ENCODE results near the gene KRTAP10-8. TPM values are rescaled to one million over a fixed set of nuclear protein-coding genes. Genes with fewer than 3 reads are reported as not detected.
A peak's percentile ranks its signal among the peaks of the same experiment; 100 is the strongest.
"Not testable (repeated sequence)": the region's sequence is repeated elsewhere in the genome, so short reads cannot be mapped to it uniquely, and the experiment has no call there.

KRTAP10-8 gene
- total and polyA plus RNA-seq, 5 donors from 2014 or later, result not detected

GRCh38 chr21:44627181-44627822 is 15.4 kb downstream of the KRTAP10-8 start:
- not testable (repeated sequence) for H3K4me3 ChIP-seq (ENCODE audit: low read depth, low read length); H3K27me3 ChIP-seq (ENCODE audit: control insufficient read depth, insufficient read depth, low read length); H3K36me3 ChIP-seq (ENCODE audit: control insufficient read depth, insufficient read depth, low read length); DNase-seq; H3K27me3 Mint-ChIP-seq; H3K4me3 Mint-ChIP-seq; H3K27ac ChIP-seq (ENCODE audit: insufficient read depth, low read length, poor library complexity, severe bottlenecking); ATAC-seq (ENCODE audit: low read depth in 2 of 2)
- Mint-ChIP-seq H3K27ac (peak overlapping the region in 2 of 3 donors; percentile 66 to 75), H3K36me3 (peaks cover 14% of the 10 kb centered on the region), H3K9me3 (peaks cover 1 to 46% (median 34%) of the 10 kb centered on the region in 7 donors), H3K4me1 (peaks cover 5 to 29% (median 12%) of the 10 kb centered on the region in 4 donors)
- H3K4me1 ChIP-seq (ENCODE audit: control insufficient read depth, insufficient read depth, low read length, poor library complexity, severe bottlenecking), result peaks cover 17% of the 10 kb centered on the region
- peaks cover 33 to 49% of the 10 kb centered on the region in 2 experiments for H3K9me3 ChIP-seq (ENCODE audit: control insufficient read depth in 2 of 2, low read length in 2 of 2)

- H3K36me3 ChIP-seq (ENCODE audit: control insufficient read depth, insufficient read depth, low read length); H3K27ac ChIP-seq (ENCODE audit: insufficient read depth, low read length, poor library complexity, severe bottlenecking); H3K36me3 Mint-ChIP-seq; DNase-seq; H3K27me3 Mint-ChIP-seq; H3K4me3 ChIP-seq (ENCODE audit: low read depth, low read length); H3K4me3 Mint-ChIP-seq; H3K27me3 ChIP-seq (ENCODE audit: control insufficient read depth, insufficient read depth, low read length); ATAC-seq (ENCODE audit: low read depth in 2 of 2): not testable (repeated sequence)
- Histone ChIP-seq H3K9me3 (ENCODE audit: control insufficient read depth in 2 of 2, low read length in 2 of 2) (peaks cover 34 to 52% of the 10 kb centered on the region in 2 experiments), H3K4me1 (ENCODE audit: control insufficient read depth, insufficient read depth, low read length, poor library complexity, severe bottlenecking) (peaks cover 17% of the 10 kb centered on the region)
- Mint-ChIP-seq H3K9me3 (peaks cover 1 to 45% (median 30%) of the 10 kb centered on the region in 7 donors), H3K27ac (peak overlapping the region in 1 of 3 donors; percentile 75), H3K4me1 (peaks cover 5 to 29% (median 12%) of the 10 kb centered on the region in 4 donors)
Observed at GRCh38 chr21:44627831-44628233, 16.0 kb downstream of the KRTAP10-8 start.

- Mint-ChIP-seq H3K27ac (no peak overlapping the region), H3K27me3 (peaks cover 18% of the 10 kb centered on the region), H3K36me3 (no peaks in the 10 kb centered on the region), H3K4me3 (peak overlapping the region in 1 of 4 donors; percentile 24), H3K9me3 (peaks cover 5 to 44% (median 28%) of the 10 kb centered on the region in 7 donors), H3K4me1 (peaks cover 5 to 29% (median 11%) of the 10 kb centered on the region in 4 donors)
- no peak overlapping the region for H3K4me3 ChIP-seq (ENCODE audit: low read depth, low read length)
- H3K27me3 ChIP-seq (ENCODE audit: control insufficient read depth, insufficient read depth, low read length), result no peaks in the 10 kb centered on the region
- DNase-seq (no peak), ATAC-seq (ENCODE audit: low read depth in 2 of 2) (no peak)
- peaks cover 27 to 47% of the 10 kb centered on the region in 2 experiments for H3K9me3 ChIP-seq (ENCODE audit: control insufficient read depth in 2 of 2, low read length in 2 of 2)
- H3K4me1 ChIP-seq (ENCODE audit: control insufficient read depth, insufficient read depth, low read length, poor library complexity, severe bottlenecking), result peaks cover 17% of the 10 kb centered on the region
- H3K27ac ChIP-seq (ENCODE audit: insufficient read depth, low read length, poor library complexity, severe bottlenecking), result no peak overlapping the region
- no peaks in the 10 kb centered on the region for H3K36me3 ChIP-seq (ENCODE audit: control insufficient read depth, insufficient read depth, low read length)
Observed at GRCh38 chr21:44628707-44629391, 17.0 kb downstream of the KRTAP10-8 start.

DNA sequence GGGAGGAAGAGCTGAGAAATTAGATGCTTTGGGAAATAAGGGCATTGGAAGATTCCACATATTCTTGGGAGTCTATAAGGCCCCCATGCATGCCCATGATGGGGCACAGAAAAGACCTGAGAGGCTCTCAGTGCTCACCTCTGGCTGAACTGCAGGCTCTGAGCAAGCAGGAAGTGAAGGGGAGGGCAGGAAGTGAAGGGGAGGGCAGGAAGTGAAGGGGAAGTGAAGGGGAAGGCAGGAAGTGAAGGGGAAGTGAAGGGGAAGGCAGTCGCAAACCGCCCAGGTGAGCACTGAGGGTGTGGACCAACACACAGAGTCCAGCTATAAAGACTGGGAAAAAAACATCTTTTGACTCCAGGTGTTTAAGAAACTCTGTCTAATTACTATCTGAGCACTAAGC is 18.6 kb downstream of the KRTAP10-8 start:
- H3K4me3 ChIP-seq (ENCODE audit: low read depth, low read length), result no peak overlapping the region
- peaks cover 5 to 29% (median 9%) of the 10 kb centered on the region in 4 donors for H3K4me1 Mint-ChIP-seq

DNA sequence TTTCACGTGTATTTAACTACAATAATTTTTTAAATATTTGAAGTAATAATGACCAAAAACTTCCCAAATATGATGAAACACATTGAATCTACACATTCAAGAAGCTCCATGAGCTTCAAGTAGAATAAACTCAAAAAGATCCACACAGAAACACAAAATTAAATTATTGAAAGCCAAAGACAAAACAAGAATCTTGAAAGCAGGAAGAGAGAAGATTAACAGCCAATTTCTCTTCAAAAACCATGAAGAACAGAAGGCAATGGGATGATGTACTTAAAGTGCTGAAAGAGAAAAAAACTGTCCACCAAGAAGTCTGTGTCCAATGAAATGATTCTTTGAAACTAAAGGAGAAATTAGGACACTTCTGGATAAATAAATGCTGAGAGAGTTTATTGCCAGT is 20.2 kb downstream of the KRTAP10-8 start:
- peaks cover 17% of the 10 kb centered on the region for H3K4me1 ChIP-seq (ENCODE audit: control insufficient read depth, insufficient read depth, low read length, poor library complexity, severe bottlenecking)
- H3K27ac ChIP-seq (ENCODE audit: insufficient read depth, low read length, poor library complexity, severe bottlenecking), result no peak overlapping the region
- Mint-ChIP-seq H3K27me3 (peaks cover 22% of the 10 kb centered on the region), H3K4me1 (peaks cover 5 to 26% (median 9%) of the 10 kb centered on the region in 4 donors), H3K4me3 (no peak overlapping the region), H3K27ac (peak overlapping the region in 1 of 3 donors; percentile 52), H3K9me3 (peaks cover 0 to 39% (median 25%) of the 10 kb centered on the region in 7 donors), H3K36me3 (no peaks in the 10 kb centered on the region)
- no peak for ATAC-seq (ENCODE audit: low read depth in 2 of 2)
- H3K27me3 ChIP-seq (ENCODE audit: control insufficient read depth, insufficient read depth, low read length), result peaks cover 2% of the 10 kb centered on the region
- H3K4me3 ChIP-seq (ENCODE audit: low read depth, low read length), result no peak overlapping the region
- no peak for DNase-seq
- no peaks in the 10 kb centered on the region for H3K36me3 ChIP-seq (ENCODE audit: control insufficient read depth, insufficient read depth, low read length)
- H3K9me3 ChIP-seq (ENCODE audit: control insufficient read depth in 2 of 2, low read length in 2 of 2), result peaks cover 18 to 37% of the 10 kb centered on the region in 2 experiments

More for the DNA sequence above, 18.6 kb downstream of the KRTAP10-8 start:
- ATAC-seq (ENCODE audit: low read depth in 2 of 2) (peak in 1 of 2 donors; percentile 53), DNase-seq (peak in 2 of 3 donors; percentile 11 to 24)
- peak overlapping the region in 3 of 4 donors; percentile 41 to 66 (median 47) for H3K4me3 Mint-ChIP-seq
- peak overlapping the region in 2 of 3 donors; percentile 76 to 88 for H3K27ac Mint-ChIP-seq
- peaks cover 22% of the 10 kb centered on the region for H3K27me3 Mint-ChIP-seq
- H3K36me3 Mint-ChIP-seq, result no peaks in the 10 kb centered on the region
- Histone ChIP-seq H3K27ac (ENCODE audit: insufficient read depth, low read length, poor library complexity, severe bottlenecking) (peak overlapping the region; percentile 2), H3K9me3 (ENCODE audit: control insufficient read depth in 2 of 2, low read length in 2 of 2) (peaks cover 18 to 37% of the 10 kb centered on the region in 2 experiments), H3K36me3 (ENCODE audit: control insufficient read depth, insufficient read depth, low read length) (no peaks in the 10 kb centered on the region), H3K4me1 (ENCODE audit: control insufficient read depth, insufficient read depth, low read length, poor library complexity, severe bottlenecking) (peaks cover 17% of the 10 kb centered on the region), H3K27me3 (ENCODE audit: control insufficient read depth, insufficient read depth, low read length) (peaks cover 2% of the 10 kb centered on the region)
- peaks cover 0 to 36% (median 25%) of the 10 kb centered on the region in 7 donors for H3K9me3 Mint-ChIP-seq

GRCh38 chr21:44636209-44637017 is 24.5 kb downstream of the KRTAP10-8 start:
- H3K9me3 Mint-ChIP-seq, result peaks cover 4 to 33% (median 16%) of the 10 kb centered on the region in 7 donors
- ATAC-seq (ENCODE audit: low read depth in 2 of 2), result no peak
- no peaks in the 10 kb centered on the region for H3K4me1 Mint-ChIP-seq
- Histone ChIP-seq H3K36me3 (ENCODE audit: control insufficient read depth, insufficient read depth, low read length) (no peaks in the 10 kb centered on the region), H3K9me3 (ENCODE audit: control insufficient read depth in 2 of 2, low read length in 2 of 2) (peaks cover 18 to 19% of the 10 kb centered on the region in 2 experiments), H3K4me1 (ENCODE audit: control insufficient read depth, insufficient read depth, low read length, poor library complexity, severe bottlenecking) (no peaks in the 10 kb centered on the region), H3K27me3 (ENCODE audit: control insufficient read depth, insufficient read depth, low read length) (peaks cover 5% of the 10 kb centered on the region), H3K27ac (ENCODE audit: insufficient read depth, low read length, poor library complexity, severe bottlenecking) (no peak overlapping the region), H3K4me3 (ENCODE audit: low read depth, low read length) (no peak overlapping the region)
- no peak for DNase-seq
- peak overlapping the region in 1 of 3 donors; percentile 76 for H3K27ac Mint-ChIP-seq
- H3K36me3 Mint-ChIP-seq, result no peaks in the 10 kb centered on the region
- no peak overlapping the region for H3K4me3 Mint-ChIP-seq
- peaks cover 17% of the 10 kb centered on the region for H3K27me3 Mint-ChIP-seq
